Measurements from ENCODE around the gene UBR4.

Gene UBR4

DNA sequence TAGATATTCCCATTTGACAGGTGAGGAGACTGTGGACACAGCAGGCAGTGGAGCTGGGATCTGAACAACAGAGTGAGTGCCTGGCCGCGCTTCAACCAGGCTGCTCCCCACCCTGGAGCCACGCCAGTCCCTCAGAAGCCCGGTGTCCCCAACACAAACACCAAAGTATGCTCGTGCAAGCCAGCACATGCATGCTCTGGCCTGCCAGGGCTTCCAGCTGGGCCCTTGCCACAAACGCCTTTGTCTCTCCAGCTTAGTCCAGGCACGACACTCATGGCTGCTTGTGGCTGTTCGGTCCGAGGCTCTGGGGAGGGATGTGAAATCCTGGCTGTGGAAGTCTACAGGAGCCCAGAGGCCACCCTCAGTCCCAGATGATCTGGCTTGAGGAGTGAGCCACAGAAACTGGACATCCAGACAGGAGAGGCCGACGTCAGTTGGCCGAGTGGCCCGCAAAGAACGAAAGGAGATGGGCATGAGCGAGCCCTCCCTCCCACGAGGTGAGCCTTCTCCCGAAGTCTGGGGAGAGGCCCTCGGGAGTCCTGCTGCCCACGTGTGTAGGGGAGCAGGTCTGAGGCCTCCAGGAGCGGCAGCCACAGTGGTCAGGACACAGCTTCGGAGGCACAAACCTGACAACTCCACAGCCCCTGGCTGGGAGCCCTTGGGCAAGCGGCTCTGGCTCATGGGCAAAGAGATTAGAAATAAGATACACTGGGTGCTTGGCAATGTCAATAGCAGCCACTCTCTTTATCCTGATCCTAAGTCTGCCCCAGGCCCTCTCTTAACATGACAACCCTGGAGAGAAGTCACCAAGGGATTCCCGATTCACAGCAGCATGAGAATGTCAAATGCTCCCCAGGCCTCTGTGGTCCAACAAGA lies 136.5 kb downstream of the UBR4 start:
- DNase-seq, result peak in 33 of 51 donors; percentile 11 to 64 (median 38)

DNA sequence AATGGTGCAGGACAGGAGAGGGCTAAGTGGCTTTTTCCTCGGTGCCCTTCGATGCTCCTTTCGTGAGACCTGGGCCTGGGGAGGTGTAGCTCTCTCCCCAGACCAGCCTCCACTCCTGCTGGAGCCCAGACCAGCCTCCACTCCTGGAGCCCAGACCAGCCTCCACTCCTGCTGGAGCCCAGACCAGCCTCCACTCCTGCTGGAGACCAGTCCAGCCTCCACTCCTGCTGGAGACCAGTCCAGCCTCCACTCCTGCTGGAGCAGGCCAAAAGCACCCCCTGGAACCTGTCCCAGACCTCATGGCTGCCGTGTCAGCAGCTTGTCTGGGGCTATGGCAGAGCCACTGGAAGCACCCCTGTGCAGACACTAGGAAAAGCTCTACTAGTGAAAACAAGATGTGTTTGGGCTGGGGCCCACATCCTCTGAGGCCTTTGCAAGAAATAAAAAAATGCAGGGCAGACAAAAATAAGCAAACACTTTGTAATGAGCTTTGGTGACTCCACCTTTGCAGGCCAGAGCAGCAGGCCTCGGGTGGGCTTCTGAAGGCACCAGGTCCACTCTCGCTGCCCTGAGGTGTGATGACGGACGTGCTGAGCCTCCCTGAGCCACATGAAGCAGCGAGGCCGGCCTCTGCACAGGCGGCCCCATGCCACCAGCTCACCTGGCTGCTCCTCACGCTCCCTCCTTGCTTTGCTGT lies 137.6 kb downstream of the UBR4 start:
- no peak for DNase-seq

DNA sequence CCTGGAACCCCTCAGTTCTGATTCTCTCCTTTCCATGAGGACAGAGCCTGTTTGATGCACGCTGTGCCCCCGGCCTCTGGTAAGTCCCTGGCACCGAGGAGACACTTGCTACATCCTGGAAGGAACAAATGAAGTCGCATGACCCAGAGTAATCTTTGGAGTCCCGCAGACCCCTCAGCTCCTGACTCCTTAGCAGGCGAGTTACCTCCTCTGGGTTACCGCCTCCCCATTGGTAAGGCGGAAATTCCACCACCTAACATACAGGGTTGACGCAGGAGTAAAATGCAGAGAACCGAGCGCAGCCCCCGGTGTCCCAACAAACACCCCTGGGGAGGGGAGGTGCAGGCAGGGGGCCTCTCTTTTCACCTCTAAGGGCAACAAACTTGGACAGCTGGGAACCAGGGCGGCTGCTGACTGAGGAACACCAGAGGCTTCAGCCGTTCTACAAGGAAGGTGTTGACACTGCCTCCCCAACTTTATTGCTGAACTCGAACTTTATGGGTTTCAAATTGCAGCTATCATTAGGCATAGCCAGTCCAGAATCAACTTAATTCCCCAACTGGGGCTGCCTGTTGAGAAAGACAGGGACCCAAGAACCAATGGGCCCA lies 138.3 kb downstream of the UBR4 start:
- no peak for DNase-seq

DNA sequence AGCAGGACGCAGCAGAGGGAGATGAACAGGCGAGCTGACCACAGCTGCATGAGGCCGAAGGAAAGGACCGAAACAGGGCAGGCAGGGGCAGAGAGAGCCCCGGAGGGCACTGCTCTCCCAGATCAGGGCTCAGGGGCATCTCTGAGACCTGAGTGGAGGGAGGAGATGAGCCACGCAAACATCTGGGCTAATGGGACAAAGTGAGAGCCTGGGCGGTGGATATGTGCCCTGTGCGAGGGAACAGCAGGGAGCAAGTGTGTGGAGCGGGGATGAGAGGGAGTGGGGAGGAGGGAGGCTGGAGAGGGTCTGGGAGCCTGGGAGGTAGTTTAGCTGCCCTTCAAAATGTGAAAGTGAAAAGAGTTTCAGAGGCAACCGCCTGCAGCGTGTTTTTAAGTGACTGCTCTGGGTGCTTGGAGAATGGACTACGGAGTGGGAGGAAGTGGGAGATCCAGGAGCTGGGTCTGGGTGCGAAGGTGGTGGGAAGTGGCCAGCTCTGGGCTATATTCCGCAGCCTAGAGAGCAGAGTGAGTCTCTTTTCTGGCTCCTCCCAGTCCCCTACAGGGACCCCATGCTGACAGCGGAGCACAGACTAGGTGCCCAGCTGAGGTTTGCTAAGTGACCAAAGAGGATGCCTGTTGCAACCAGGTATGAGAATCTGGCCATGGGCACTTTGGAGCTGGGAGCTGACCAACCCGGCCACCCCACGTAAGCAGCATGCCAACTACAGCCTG lies 139.0 kb downstream of the UBR4 start:
- DNase-seq, result no peak

DNA sequence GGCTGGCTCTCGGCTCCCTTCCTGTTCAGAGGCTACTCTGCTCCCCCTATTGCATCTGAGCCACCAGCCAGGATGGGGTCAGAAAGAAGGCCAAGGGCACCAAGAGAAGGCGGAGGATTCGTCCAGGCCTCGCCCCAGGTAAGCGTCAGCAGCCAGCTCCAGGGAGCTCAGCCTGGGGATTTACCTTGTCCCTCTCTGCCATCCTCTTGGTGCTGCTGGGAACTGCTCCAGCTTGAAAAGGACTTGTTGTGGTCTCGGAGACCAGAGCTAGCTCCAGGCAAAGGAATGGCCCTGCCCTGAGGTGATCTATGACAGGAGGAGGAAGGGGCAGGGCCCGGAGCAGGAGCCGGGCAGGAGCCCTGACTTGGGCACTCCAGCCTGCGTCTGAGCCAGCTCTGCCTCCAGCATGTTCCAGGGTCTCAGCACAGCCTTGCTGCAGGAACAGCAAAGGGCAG lies 139.8 kb downstream of the UBR4 start:
- DNase-seq, result no peak

DNA sequence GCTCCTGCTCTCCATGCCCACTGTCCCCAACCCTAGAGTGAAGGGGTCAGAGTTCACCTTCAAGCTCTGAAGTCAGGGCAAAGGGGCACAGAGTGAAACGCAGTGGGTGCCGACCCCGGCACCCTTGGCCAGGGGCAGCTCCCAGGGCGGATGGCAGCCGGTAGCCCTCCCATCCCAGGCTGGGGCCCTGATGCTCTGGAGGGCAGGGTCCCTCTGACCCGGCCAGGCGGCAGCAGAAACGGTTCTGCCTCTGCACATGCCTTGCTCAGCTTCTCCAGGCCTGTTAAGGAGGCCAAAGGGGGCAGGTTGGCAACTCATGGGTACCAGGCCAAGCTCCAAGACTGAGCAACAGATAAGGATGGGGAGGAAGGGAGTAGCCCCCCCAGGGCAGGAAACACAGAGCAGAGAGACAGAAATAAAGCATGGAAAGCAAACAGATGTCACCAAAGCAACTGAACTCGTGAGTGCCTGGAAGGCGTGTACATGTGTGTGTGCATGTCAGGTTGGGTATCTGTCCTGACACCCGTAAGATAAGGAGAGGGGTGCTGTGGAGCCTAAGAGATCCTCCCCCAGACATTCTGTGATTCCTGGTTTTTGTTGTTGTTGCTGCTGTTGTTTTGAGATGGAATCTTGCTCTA lies 141.3 kb downstream of the UBR4 start:
- no peak for DNase-seq

DNA sequence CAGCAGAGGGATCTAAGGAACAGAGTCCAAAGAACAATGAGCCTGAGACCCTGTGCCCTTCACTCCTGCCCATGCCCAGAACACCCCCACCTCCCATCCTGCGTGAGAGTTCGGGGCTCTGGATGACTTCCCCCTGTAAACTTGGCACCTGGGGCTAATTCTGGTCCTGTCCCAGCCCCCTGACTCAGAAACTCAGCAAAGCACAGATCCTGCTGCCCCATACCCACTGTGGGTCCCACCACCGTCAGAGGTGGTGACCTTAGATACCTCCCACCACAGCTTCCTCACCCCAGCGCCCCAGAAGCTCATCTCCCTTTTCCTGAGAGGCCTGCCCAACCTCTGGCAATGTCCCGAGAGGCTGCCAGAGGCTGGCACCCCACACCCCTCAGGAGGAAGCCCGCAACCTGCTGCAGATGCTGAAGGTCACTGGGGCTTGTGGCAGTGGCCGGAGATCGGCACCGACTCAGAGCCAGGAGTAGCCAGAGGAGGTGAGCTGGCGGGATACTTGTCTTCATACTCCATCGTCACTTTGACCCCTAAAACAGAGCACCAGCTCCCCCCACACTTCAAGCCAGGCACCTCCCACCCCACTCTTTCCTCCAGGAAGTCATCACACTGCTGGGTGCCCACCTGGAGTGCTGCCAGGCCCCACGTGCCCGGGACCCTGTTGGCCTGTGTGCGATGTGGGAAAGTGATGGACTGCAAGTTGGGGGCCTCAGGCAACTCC lies 142.0 kb downstream of the UBR4 start:
- no peak for DNase-seq

DNA sequence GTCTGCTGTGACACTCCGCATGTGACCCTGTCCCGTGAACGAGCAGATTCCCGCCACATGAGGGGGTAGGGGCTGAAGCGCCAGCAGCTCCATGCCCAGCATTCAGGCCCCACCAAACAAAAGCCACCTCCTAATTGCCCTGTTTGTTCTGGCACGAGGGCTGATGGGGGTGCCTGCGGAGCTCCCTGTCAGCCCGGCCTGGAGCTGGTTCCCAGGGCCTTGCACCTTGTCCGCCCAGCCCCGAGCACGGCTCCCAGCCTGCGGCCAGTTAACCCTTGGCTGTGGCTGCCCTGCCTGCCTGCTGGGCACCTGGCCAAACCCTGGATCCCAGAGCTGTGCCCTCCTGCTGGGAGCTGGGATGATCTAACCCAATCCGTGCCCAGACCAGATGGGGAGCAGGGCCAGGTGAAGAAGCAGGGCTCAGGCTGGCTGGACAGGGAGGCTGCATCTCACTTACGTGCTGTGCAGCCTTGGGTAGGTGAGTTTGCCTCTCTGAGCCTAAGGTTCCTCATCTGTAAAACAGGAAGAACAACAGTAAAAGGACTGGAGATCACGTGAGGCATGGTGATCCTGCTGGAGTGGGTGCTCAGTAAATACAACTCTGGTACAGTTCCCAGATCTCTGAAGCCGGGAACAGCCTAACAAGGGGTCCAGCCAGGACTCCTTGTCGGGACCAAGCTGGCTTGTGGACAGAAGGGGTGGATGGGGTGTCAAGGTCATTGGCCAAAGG lies 142.7 kb downstream of the UBR4 start:
- DNase-seq, result peak in 33 of 51 donors; percentile 20 to 87 (median 67)

DNA sequence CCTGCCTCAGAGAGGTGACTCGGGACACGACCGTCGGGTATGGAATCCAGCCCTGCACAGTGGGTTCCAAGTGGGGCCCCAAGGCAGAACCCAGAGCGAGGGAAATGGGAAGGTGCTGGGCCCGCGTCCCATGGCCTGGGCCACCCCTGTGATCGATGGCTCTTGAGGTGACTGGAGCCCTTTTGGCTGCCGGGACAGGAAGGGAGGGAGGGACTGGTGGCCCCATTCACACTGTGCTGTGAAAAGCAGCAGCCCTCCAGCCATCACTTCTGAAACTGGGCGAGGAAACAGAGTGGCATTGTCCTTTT lies 143.2 kb downstream of the UBR4 start:
- peak in 17 of 51 donors; percentile 14 to 82 (median 73) for DNase-seq

DNA sequence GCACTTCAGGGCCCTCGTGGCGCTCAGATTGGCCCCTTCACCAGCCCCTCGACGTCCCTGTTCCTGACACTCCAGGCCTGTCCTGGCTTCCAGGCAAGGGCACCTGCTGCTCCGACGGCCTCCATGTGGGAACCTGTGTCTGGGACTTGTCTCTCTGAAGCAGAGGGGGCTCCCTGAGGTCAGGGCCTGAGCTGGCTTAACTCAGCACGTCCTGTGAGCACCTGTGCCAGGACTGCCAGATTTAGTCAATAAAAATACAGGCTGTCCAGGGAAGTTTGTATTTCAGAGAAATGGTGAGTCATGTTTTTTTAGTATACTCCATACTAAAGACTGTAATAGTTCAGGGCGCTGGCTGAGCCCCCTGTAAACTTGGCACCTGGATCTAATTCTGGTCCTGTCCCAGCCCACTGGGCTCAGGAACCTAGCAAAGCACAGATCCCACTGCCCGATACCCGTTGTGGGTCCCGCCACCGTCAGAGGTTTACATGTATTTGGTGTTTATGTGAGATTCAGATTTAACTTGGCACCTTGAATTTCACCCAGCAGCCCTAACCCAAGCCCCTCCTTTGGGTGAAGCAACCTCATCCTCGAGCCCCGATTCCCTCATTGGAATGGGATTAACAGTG lies 143.7 kb downstream of the UBR4 start:
- DNase-seq, result no peak

DNA sequence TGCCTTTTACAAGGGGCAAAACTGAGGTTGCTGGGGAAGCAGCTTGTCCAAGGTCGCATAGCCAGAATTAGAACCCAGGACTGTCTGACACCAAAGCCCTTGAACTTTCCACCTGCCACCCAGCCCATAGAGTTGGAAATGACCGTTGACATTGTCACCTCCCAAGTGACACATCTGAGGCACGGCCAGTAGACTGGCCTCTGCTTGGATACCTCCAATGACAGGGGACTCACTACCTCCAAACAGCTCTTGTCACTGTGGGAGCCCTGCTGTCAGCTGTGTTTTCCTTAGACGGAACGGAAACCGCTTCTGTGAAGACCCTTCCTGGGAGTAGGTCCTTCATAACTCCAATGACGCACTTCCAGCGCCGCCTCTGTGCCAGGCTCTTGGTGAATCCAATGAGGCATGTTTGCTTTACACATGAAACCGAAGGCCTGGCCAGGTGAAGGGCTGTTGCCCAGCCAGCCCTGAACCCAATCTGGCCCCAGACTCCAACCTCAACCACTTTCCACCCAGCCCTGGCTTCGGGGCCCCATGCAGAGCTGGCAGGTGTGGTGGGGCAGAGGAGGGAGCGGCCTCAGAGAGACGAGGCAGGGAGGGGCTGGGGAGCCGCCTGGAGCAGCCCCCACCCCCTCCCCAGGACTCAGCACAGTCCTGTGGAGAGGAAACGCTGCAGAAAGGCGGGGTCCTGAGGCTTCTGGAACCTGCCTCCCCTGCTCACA lies 144.4 kb downstream of the UBR4 start:
- DNase-seq, result no peak

DNA sequence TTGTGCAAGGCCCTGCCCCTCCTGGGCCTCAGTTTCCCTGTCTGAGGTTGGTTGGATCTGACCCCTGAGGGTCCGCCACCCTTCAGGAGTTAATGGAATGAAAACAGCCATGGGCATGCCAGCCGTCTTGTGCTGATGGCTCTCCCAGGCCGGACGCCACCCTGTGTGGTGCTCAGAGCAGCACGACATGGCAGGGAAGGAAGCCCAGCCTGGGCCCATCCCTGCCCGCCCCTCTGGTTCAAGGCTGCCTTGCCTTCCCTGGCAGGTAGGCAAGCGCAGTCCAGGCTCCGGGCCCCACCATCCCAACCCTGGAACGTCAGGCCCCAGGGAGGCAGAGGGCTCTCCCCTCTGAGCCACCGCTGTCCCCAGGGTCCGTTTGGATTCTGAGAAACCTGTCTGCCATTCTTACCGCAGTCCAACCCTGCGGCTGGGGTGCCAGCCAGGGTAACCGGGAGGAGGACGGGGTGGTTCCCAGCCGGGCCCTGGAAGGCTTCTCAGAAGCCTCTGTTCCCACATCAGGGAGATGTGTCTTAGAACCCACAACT lies 145.1 kb downstream of the UBR4 start:
- DNase-seq, result no peak

DNA sequence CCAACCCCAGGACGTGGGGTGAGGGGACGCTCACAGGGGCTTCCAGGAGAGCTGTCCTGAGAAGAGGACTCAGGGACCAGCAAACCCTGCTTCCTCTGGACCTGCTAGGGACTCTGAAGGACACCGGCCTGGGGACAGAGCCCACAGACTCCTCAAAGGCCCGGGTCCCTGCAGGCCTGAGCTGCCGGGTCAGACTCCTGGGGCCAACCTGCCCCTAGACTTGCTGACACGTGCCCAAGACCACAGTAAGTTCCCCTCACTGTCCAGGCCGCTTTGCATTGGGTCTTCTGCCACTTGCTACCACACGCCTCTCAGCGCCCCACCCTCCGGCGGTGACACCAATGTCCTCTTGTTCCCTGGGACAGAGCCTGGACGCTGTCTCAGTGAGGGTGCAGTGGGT lies 146.9 kb downstream of the UBR4 start:
- no peak for DNase-seq

DNA sequence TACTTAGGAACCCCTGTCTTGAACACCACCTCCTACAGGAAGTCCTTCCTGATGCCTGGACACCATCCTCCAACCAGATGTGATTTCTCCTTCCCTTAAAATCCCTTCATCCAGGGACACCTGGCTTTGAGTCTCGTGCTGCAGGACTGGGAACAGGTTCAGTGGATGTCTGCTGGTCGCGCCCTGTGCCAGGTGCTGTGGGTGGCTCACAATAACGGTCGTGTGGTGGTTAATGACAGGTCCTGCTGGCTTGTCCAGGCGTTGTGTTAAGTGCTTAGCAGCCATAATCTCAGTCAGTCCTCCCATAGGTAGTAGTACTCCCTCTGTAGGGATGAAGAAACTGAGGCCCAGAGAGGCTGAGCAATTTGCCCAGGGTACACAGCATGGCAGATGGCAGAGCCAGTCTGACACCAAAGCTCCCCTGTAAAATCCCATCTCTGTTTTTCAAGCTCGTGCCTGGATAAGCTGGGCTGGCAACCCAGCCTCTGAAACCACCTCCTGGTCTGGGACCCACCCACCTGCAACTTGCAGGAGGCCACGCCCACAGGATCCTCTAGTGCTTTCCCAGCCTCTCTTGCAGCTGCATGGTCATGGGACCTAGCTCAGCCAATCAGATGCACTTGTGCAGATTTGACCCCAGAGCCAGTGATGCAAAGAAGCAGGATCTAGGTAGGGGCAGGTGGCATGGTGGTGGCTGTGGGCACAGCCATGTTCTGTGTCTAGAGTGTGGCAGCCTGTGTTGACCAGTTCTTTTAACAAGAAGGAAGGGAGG lies 147.6 kb downstream of the UBR4 start:
- DNase-seq, result no peak

DNA sequence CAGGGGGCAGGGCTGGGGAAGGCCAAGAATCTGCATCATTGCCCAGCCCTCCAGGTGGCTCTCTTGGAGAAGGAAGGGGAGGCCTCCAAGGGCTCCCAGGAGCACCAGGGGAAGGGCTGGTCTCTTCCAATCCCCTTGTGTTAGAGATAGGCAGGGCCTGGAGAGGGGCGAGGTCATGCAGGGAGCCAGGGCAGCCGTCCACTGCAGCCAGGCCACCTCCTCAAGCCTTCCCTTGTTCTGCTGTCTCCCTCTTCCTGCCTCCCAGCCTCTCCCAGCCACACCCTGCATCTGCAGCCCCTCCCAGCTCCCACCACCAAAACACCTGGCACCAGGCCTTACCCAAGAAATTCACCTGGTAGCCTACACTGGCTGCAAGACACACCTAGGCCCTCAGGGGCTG lies 148.3 kb downstream of the UBR4 start:
- DNase-seq, result no peak

DNA sequence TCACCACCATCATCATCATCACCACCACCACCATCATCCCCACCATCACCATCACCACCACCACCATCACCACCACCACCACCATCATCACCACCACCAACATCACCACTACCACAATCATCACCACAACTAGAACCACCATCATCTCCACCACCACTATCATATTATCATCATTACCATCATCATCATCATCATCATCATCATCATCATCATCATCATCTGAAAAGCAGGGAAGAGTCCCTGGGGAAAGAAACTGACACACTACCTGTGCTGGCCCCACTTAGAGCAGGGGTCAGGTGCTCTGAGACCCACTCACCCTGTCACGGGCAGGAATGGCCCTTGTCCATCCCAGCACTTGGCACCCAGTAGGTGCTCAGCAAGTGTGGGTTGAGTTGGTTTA lies 148.7 kb downstream of the UBR4 start:
- DNase-seq, result no peak

DNA sequence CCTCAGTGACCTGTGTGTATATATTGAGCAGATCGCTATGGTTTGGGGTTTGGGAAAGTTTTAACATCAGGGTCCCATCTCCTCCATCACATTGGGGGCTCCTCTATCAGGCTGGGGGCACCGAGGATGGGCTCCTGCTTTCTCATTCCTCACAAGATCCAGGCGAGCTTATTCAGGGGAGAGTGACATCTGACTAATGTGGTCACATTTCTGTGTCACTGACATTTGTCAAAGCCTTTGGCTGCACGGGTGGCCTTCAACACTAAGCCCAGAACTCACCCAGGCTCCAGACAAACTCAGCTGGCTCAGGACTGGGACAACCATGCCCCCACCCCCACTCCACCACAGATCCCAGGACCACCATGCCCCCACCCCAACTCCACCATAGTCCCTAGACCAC lies 150.3 kb downstream of the UBR4 start:
- no peak for DNase-seq

DNA sequence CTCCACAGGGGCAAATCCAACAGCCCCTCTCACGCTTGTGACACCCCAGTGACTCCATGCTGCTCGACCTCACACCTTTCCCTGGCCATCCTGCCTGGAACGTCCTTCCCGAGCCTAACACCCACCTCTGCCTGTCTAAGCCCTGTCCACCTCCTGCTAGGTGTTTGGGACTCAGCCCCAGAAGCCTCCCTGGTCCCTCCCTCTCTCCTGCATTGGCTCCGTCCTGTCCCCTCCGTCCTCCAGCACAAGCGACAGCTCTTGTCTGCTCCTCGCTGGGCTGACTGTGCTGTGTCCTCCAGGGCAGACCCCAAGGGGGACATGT lies 151.6 kb downstream of the UBR4 start:
- DNase-seq, result no peak
